HG03460 (cell line): Measurements from ENCODE around the gene MISFA.
"Not testable (repeated sequence)": the region's sequence is repeated elsewhere in the genome, so short reads cannot be mapped to it uniquely, and the experiment has no call there.

Experiments
- ATAC-seq: cut with Tn5 transposase; IDR thresholded peaks from one replicate; pipeline ENCODE4 v1.9.1; 2021; ENCODE audit not compliant: unreplicated experiment

Gene MISFA

GRCh38 chr11:18617688-18618341 lies 18.2 kb downstream of the MISFA start:
- peak; percentile 36 for ATAC-seq

DNA sequence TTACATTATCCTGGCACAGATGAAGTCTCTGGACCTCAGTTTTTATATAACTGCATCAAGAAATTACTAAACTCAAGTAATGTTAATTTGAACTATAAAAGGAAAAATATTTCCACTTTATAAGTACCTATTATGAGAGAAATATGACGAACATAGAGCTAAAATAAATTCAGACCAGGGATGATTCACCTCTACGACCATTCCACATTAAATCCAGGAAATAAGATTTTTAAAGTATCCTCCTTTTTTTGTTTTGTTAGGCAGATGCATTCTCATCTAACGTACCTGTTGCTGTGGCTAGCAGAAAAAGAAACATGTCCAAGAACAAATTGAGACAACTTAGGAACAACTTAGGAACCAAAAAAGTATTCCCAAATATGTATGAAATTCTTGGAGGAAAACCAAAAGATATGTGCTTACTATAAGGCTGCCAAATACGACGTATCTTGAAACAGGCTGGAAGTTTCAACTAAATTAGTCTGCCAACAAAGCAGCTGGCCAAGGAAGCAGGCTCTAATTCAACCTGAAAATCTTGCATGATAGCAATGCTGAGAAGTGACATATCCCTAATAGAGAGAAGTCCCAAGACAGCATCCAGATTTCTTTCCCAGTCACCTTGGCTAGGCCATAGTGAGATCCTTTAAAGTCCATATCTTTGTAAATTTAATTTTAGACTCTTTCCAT lies 18.9 kb downstream of the MISFA start:
- ATAC-seq, result no peak

DNA sequence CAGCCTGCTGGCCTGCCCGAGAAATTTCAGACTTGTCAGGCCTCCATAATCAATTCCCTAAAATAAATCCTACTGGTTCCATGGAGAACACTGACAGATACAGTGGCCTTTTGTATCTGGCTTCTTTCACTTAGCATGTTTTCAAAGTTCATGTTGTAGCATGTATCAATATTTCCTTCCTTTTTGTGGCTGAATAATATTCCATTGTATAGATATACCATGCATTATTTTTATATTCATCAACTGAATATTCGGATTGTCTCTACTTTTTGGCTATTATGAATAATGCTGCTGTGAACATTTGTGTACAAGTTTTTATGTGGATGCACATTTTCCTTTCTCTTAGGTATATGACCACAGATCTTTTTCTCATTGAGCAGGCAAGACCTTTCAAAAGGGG lies 24.1 kb downstream of the MISFA start:
- no peak for ATAC-seq

DNA sequence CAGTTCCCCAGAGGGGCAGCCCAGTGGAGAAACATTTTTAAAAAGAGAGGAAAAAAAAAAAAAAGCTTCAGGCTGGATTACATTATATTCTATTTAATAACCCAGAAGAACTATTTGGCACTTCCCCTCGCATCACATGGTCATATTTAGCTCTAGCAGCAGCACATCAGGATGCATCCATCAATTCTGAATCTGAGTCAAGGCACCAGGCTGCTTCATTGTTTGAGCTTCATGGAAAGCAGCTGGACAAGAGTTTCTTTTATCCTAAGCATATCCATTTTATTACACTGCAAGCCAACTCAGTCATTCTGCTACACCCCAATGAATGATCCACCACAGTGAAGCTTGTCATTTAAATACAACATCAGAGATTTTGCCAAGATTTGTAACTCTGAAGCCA lies 24.6 kb downstream of the MISFA start:
- no peak for ATAC-seq

DNA sequence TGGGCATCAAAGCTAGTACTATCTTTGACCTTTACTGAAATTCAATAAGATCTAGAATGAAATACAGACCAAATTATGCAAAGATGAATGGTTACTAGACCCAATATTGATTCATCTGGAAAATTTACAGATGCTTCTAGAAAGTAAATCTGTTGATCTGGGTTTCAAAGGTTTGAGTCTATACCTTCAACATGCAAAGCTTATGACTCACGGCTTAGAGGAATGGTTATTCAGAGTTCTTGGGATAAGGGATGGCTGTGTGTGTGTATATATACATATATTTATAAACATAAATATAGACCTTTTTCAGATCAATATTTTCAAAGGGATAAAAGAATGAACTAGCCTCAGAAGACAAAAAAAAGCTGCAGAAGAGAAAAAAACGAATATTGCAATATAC lies 33.3 kb downstream of the MISFA start:
- ATAC-seq, result no peak

DNA sequence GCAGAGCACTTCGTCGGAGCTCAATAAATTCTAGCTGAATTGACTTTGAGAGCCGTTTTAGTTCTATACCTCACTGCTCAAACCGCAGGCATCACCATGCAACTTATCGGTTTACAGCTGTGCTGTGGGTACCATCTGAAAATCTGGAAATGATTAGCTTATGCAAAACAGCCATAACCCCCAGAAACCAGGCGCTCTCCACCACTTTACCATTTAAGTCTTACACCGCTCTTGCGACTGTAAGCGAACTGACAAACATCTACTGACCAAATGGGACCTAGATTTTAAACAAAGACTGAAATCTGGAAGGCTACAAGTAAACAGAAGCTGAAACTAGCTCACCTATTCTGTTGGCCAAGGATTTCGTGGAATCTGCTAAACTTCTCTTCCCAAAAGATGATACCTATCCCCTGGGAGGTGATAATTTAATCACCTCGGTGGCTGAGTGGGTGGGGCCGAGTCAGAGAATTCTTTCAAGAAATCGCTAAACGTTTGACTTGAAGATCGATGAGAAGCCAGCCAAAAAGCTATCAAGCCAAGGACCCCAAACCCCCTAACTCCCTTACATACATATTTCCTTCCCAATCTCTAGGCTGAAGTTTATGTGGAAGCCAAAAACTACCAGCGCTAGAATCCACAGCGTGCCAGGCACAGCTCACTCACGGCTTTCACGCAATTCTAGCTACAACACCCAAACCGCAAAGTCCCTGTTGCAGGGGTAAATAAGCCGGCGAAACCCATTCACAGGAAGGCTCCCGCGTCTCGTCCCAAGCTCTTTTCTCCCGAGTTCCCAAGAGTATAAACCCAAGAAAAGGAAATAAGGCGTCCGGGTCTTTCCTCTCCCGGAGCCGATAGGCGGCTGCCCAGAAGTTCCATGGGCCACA lies 33.9 kb downstream of the MISFA start:
- peak; percentile 62 for ATAC-seq

DNA sequence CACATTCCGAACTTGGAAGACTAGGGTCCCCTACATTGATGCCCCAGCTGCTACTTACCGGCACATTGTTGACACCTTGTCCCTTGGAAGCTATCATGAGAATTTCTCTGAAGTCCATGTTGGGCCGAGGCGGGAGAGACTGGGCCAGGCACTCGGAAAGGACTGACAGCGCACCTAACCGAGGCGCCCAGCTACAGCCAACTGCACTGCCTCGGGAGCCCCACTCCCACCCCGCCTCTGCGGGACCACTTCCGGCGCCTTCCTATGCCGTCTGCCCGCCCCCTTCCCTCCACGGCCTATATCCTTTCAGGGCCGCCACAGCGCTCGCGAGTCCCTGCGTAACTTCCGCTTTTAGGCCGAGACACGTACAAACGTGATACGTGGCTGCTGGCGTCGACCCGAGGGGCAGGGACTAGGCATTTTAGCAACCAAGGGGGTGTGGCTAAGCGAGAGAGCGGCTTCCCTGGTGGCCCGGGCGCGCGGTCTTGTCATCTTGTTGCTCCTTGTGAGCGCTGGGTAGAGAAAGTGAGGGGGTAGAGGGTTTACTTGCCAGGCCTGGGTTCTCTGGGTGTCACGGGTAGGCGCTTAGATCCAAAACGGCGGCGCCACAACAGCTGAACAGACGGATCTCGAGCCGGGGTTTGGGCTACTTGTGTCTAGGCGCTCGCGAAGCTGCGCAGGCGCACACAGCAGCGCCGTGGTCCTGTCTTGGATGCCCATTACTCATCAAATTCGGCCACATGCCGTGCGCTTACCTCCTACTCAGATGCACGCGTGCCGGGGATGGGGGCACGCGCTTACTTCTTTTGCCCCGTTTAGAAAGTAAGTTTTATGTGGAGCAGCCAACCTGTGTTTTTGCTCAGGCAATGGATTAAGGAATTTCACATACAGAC lies 34.8 kb downstream of the MISFA start, which contains the start of gene SPTY2D1:
SPTY2D1 (minus strand) TSS at position 203 of the 893 bp plus-strand sequence; CDS start at position 118, 85 bp downstream.
- peak; percentile 94 for ATAC-seq

DNA sequence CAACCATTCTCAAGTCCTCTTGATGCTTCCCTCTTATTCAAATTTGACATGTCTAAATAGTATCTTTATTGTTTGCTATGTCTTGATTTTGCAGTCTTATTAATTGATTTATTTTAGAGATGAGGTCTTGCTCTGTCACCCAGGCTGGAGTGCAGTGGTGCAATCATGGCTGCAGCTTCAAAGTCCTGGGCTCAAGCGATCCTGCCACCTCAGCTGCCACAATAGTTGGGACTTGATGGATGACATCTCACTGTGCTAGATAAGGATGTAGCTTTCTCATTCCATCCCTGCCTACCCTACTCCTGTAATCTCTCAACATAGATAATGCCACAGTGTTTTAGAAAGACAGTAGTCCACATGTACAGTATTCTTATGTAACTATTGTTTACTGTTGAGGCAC lies 42.1 kb downstream of the MISFA start:
- no peak for ATAC-seq

DNA sequence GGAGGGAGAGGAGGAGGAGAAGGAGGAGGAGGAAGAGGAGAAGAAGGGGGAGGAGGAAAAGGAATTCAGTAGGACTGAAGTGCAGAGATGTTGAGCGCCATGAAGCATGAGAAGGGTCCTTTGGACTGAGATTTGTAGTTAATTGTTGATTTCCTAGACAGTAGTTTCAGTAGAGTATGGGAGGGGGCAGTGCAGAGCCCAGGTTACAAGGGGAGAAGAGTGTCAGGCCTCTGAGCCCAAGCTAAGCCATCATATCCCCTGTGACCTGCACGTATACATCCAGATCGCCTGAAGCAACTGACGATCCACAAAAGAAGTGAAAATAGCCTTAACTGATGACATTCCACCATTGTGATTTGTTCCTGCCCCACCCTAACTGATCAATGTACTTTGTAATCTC lies 43.4 kb downstream of the MISFA start:
- ATAC-seq, result not testable (repeated sequence)

DNA sequence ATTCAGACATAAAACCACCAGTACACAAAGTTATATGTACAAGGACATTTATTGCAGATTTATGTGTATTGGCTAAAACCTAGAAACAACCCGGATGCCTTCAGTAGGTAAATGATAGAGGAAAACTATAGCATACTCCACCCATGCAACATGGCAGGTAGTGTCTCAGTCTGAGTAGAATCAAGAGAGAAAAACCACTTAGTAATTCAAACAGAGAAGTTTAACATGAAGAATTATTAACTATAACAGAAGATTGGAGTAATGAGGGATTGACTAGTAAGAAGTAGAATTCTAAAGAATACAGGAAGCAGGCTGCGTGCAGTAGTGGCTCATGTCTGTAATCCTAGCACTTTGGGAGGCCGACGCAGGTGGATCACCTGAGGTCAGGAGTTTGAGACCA lies 50.8 kb downstream of the MISFA start:
- ATAC-seq, result peak; percentile 40

DNA sequence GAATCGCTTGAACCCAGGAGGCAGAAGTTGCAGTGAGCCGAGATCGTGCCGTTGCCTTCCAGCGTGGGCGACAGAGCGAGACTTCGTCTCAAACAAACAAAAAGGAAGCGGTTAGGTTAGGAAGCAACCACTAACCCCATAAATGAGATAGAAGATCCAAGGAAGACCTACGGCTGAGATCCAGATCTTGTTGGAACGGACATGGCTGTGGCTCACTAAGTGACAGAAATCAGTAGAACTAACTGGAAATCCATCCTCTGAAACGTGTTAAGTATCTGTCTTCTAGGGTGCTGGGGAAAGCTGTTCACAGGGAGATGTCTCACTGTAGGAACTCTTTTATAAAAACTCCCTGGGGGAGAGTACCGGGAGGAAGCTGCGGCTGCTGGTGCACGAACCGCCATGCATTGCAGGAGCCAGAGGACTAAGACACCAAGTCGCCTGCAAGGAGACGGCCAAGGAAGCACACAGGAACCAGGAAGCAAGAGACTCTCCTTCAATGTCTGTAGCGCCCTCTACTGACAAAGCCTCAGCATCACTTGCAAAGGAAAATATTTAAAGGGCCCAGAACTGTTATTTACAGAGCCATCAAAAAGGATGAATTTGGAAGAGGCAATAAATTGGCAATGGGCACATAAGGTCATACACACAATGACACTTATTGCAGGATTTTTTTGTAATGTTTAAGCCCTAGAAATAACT lies 51.4 kb downstream of the MISFA start:
- ATAC-seq, result peak; percentile 81
